Jurkat, Clone E6-1 (cell line): ENCODE results near the gene DNAJC12.
A peak's percentile ranks its signal among the peaks of the same experiment; 100 is the strongest.
"Not testable (repeated sequence)": the region's sequence is repeated elsewhere in the genome, so short reads cannot be mapped to it uniquely, and the experiment has no call there.

Source experiments
- DNase-seq: peaks from one replicate; pipeline ENCODE4 v3.0.0-alpha.2; 2011; ENCODE audit warnings: low read depth, low spot score
- H3K4me3 ChIP-seq: 2 replicates; pipeline ENCODE4 v1.5.1; 2011; ENCODE audit warnings: mild to moderate bottlenecking, low read length, control low read depth, moderate library complexity

The DNAJC12 gene

GRCh38 chr10:67775279-67775678 is 62.7 kb downstream of the DNAJC12 start:
- DNase-seq: no peak
- no peak overlapping the region for H3K4me3 ChIP-seq

- DNase-seq: no peak
- no peak overlapping the region for H3K4me3 ChIP-seq
These were observed 65.0 kb downstream of the DNAJC12 start for GRCh38 chr10:67772894-67773511.

GRCh38 chr10:67772151-67772550 is 65.8 kb downstream of the DNAJC12 start:
- no peak overlapping the region for H3K4me3 ChIP-seq
- DNase-seq: no peak

- no peak overlapping the region for H3K4me3 ChIP-seq
- DNase-seq: no peak
These were observed 66.8 kb downstream of the DNAJC12 start for GRCh38 chr10:67771200-67771599.

- H3K4me3 ChIP-seq: no peak overlapping the region
- no peak for DNase-seq
These were observed 67.5 kb downstream of the DNAJC12 start for GRCh38 chr10:67770537-67770936.

- DNase-seq: no peak
- no peak overlapping the region for H3K4me3 ChIP-seq
These were observed 70.7 kb downstream of the DNAJC12 start for GRCh38 chr10:67767244-67767643.

GRCh38 chr10:67764012-67764822 is 73.8 kb downstream of the DNAJC12 start:
- H3K4me3 ChIP-seq: peak overlapping the region; percentile 84
- peak; percentile 97 for DNase-seq

GRCh38 chr10:67763499-67764011 is 74.4 kb downstream of the DNAJC12 start:
- H3K4me3 ChIP-seq: peak overlapping the region; percentile 84
- DNase-seq: peak; percentile 57

- H3K4me3 ChIP-seq, DNase-seq: not testable (repeated sequence)
These were observed 75.4 kb downstream of the DNAJC12 start for GRCh38 chr10:67762567-67762966.

- no peak for DNase-seq
- no peak overlapping the region for H3K4me3 ChIP-seq
These were observed 77.7 kb downstream of the DNAJC12 start for GRCh38 chr10:67760272-67760671.
